IMR-90 (cell line): ENCODE data around the gene KLHDC3. TPM values are rescaled to one million over a fixed set of nuclear protein-coding genes. Genes with fewer than 3 reads are reported as not detected.

Experiments
- CHD1 ChIP-seq: IDR thresholded peaks from 2 replicates; pipeline ENCODE4 v1.6.1; 2012; ENCODE audit warnings: low read depth, low read length, improper control_type of control experiment
- FOS ChIP-seq: fragments of 150-350 bp; IDR thresholded peaks from 2 replicates; pipeline ENCODE4 v1.6.1; 2016; ENCODE audit warnings: low read depth, low read length
- MAFK ChIP-seq: IDR thresholded peaks from 2 replicates; pipeline ENCODE4 v1.6.1; 2012; ENCODE audit warnings: low read depth, low read length, improper control_type of control experiment
- MXI1 ChIP-seq: IDR thresholded peaks from 2 replicates; pipeline ENCODE4 v1.6.1; 2012; ENCODE audit warnings: low read depth, mild to moderate bottlenecking, low read length, moderate library complexity, borderline replicate concordance
- POLR2A ChIP-seq: IDR thresholded peaks from 2 replicates; pipeline ENCODE4 v1.6.1; 2012; ENCODE audit warnings: mild to moderate bottlenecking, low read depth, low read length
- USF2 ChIP-seq: fragments of 150-350 bp; IDR thresholded peaks from 2 replicates; pipeline ENCODE4 v1.6.1; 2017; ENCODE audit warnings: mild to moderate bottlenecking, antibody characterized with exemption, low read length, low read depth
- polyA plus RNA-seq, 3 experiments: library from polyadenylated mRNA; depleted of rRNA; stranded (reverse); fragments of >200 nt; gene quantifications; 2 replicates each; pipeline ENCODE4 v1.2.3, GENCODE V29; 2012; ENCODE audit warnings: low replicate concordance in 1 of 3
- total RNA-seq: library from RNA; depleted of rRNA; stranded (reverse); fragments of >200 nt; gene quantifications from 2 replicates; pipeline ENCODE4 v1.2.3, GENCODE V29; 2012

Gene KLHDC3
- total and polyA plus RNA-seq, 2 of the 4 experiments (the other 2 are of a cell fraction) = 57.1 to 76.0 TPM

DNA sequence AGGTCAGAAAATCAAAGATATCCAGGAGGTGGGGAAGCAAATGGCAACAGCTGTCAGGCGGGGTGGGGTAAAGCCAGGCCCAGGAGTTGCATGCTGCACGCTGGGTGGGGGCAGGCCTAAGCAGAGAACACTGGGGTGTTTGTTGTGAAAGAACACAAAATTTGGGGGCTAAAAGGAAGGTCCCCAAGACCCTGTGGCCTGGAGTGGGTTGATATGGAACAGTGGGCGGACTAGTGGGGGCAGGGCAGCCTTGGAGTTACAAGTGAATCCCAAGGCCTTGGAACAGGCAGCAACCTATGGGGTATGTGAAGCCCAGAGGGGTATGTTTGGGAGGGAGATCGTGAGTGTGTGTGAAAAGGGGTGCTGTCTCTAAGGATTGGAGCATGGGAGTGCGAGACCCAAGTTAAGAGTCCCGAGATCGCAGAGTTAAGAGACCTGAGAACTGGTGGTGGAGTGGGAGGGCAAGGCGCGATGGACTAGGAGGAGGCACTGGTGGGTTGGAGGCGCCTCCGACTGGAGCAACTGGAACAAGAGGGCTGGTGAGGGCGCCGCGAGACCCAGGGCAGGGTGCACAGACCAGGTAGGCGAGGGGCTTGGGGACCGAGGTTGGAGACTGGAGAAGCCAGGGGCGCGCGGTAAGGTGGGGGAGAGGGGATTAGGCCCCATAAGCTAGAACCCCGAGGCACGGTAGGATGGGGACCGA lies 38.9 kb downstream of the KLHDC3 start (continued):
- no peak for TF ChIP-seq USF2
- TF ChIP-seq CHD1 = no peak
- TF ChIP-seq POLR2A = no peak
- TF ChIP-seq MAFK = no peak
- no peak for TF ChIP-seq MXI1
- TF ChIP-seq FOS = no peak
